GM10266 (cell line): ENCODE measurements around the gene ADPRS.

Source experiments
- DNase-seq: peaks from one replicate; pipeline ENCODE4 v3.0.0; 2012; ENCODE audit errors: extremely low spot score
- TF ChIP-seq, protein P1 (sequence below): IDR thresholded peaks from 2 replicates; pipeline ENCODE4 v1.5.1; 2012; ENCODE audit warnings: mild to moderate bottlenecking, low read depth; ENCODE audit not compliant: control insufficient read depth, insufficient read depth; ENCODE audit errors: missing control alignments

Gene ADPRS

DNA sequence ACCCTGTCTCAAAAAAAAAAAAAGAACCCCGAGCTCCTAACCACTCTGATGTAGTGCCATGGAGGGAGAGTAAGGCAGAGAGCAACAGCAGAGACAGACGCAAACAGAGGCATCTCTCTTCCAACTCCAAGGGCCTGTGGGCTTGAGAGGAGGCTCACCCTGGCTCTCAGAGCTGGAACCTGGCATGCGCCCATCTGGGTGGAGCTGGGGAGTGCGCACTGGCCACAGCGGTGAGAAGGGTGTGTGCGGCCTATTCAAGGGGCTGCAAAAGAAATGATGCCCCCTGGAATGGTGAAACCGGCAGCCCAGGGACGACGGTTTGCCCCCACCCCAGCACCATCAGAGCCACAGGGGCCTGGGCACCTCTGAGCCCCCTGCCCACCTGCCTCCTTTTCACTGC is 18.7 kb downstream of the ADPRS start:
- TF ChIP-seq, protein P1, sequence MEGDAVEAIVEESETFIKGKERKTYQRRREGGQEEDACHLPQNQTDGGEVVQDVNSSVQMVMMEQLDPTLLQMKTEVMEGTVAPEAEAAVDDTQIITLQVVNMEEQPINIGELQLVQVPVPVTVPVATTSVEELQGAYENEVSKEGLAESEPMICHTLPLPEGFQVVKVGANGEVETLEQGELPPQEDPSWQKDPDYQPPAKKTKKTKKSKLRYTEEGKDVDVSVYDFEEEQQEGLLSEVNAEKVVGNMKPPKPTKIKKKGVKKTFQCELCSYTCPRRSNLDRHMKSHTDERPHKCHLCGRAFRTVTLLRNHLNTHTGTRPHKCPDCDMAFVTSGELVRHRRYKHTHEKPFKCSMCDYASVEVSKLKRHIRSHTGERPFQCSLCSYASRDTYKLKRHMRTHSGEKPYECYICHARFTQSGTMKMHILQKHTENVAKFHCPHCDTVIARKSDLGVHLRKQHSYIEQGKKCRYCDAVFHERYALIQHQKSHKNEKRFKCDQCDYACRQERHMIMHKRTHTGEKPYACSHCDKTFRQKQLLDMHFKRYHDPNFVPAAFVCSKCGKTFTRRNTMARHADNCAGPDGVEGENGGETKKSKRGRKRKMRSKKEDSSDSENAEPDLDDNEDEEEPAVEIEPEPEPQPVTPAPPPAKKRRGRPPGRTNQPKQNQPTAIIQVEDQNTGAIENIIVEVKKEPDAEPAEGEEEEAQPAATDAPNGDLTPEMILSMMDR, result no peak
- no peak for DNase-seq

DNA sequence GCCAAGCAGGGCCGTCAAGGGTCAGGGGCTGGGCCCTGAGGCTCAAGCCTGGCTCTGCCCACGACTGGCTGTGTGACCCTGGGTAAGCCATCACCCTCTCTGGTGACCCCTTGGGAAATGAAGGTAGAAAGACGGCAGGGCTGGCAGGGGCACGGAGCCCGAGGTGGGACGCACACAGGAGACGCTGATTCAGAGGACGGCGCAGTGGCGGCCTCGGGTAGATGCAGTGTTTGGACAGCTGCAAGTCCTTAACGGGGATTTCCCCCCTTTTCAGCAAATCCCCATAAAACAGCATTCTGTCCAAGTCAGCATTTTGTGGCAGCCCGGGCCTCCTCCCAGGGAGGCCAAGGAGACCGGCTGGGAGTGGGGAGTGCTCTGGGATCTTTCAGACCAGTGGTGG is 19.6 kb downstream of the ADPRS start:
- TF ChIP-seq, protein P1, result no peak

DNA sequence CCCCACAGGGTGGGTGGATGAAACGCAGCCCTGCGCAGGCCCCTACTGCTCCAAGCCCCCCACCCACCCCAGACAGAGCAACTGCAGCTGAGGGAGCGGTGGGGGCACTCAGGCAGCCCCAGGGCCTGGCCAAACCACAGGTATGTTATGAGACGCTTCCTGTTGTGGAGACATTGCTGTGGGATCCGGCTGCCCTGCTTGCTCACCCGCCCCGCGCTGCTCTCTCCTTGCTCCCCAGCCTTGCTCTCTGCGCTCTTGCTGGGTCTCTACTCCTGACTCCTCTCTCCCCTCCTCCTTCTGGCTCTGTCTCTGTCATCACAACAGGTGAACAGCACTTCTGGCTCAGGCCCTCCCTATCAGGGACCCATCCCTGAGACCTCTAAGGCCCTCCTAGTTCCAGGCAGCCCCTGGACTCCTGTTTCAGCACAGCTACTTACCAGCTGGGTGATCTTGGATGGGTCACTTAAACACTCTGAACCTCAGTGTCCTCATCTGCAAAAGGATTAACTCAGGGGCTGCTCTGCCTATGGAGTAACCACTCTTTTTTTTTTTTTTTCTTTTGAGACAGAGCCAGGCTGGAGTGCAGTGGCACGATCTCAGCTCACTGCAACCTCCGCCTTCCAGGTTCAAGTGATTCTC is 20.5 kb downstream of the ADPRS start:
- DNase-seq, result no peak
- TF ChIP-seq, protein P1, result no peak

More for the DNA sequence above, 19.6 kb downstream of the ADPRS start:
- no peak for DNase-seq

DNA sequence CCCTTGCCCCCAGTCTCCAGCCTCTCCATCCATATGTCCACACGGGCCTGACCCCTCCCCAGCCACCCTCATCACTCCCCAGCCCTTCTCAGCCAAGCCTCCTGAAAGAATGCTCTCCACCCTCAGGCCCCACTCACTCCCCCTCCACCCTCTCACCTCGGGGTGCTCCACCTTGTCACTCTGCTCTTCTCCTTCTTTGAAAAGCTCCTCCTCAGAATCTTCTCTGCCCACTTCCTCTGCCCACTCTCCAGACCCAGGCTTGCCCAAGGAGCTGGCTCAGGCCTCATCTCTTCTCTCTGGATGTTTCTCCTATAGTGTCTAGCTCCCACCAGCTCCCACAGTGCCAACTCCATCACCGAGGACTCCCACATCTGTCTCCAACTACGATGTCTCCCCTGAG is 22.5 kb downstream of the ADPRS start:
- DNase-seq, result no peak
- TF ChIP-seq, protein P1, result no peak

DNA sequence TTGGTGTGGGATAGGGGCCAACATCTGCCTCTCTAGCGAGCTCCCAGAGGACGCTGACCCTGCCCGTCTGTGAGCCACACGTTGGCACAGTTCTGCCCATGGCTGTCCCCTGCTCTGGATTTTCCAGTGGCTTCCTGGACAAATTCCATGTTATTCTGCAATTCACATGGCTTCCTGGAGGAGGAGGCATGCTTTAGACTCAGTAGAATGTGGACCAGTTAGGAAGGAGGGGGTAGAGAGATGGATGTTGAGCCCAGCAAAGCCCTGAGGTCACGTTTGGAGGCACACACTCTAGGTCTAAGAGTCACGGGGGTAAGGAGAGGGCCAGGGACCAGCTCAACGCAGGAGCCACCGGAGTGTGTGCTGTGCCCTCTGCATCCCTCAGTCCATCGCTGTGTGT is 24.1 kb downstream of the ADPRS start:
- TF ChIP-seq, protein P1, result no peak
- no peak for DNase-seq

DNA sequence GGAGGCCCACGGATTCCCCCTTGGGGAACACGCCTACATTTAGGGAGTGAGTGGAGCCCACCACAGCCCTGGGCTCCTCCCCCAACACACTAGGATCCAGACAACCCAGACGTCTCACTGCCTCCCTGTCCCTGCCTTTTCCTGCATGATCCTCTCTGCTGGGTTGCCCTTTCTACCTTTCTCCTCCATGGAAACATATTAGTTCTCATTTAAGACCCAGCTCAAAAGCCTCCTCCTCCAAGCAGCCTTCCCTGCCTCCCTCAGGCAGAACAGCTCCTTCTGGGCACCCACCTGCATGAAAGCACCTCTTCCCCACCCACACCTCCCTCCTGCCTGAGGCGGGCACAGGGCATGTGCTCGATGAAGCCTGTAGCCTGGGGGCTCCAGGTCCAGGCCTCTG is 25.7 kb downstream of the ADPRS start:
- DNase-seq, result no peak
- TF ChIP-seq, protein P1, result no peak

DNA sequence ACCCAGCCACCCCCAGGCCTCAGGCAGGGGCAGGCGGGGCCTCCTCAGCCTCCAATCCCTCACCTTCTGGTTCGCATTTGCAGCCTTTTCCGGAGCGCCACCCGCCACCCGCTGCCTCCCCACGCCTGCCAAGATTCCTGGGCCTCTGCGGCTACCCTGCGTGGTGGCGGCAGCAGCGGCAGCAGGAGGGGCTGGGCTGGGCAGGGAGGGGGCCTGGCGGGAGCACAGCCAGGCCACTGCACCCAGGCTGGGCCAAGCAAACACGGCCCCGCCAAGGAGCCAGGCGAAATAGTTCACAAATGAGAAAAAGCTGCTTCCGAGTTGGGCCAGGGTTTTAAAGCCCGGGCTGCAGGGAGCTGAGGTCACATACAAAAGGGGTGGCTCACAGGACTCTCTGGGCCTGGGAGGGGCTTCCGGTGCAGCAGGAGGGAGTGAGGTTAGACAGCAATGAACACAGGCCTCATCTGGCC is 26.5 kb downstream of the ADPRS start:
- TF ChIP-seq, protein P1, result no peak
- no peak for DNase-seq
